ENCODE measurements around the gene PSG1.
"Not testable (repeated sequence)": the region's sequence is repeated elsewhere in the genome, so short reads cannot be mapped to it uniquely, and the experiment has no call there.

GRCh38 chr19:42821306-42821977 lies 58.1 kb downstream of the PSG1 start:
- TF ChIP-seq CTCF, POLR2A (IDR thresholded peaks at IDR 0.05): not testable (repeated sequence)
